ENCODE measurements around the gene MBNL2. TPM values are rescaled to one million over a fixed set of nuclear protein-coding genes. Genes with fewer than 3 reads are reported as not detected.

The MBNL2 gene
- total RNA-seq, 1 experiment from 2014 or later, result 0.85 TPM

DNA sequence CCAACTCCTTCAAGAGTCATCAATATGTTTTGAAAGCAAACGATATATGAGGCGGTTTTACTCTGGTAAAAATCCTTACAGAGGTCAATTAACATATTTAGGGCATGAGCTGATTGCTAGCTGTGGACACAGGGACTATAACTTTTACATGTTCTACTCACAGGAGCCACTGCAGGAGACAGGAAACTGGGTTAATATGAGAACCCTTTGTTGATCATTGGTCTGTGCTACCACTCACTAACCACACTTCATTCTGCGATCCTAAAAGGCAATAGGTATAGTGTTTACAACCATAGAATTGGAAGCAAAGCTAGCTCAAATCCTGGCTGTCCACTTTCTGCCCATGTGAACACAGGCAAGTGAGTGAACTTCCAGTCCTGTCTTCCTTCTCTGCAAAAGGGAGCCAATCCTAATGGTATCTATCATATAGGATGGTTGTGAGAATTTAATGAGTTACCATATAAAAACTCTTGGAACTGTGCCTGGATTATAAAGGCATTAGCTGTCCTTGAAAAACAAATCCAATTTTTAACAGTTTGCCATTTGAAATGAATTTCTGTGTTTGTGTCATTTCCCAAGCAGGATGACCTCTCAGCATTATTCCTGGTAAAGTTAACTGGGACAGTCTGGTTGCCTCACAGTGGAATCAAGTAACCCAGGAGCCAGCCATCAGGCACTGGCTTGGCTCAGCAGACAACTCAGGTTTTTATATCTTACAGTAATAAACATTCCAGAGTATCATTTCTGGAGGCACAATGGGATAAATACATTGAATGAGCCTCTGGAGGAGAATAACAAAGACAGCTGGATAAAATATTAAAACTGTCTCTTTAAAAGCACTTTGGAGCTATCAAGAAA, 182.0 kb downstream of the MBNL2 start (continued):
- TF ChIP-seq, protein P1, sequence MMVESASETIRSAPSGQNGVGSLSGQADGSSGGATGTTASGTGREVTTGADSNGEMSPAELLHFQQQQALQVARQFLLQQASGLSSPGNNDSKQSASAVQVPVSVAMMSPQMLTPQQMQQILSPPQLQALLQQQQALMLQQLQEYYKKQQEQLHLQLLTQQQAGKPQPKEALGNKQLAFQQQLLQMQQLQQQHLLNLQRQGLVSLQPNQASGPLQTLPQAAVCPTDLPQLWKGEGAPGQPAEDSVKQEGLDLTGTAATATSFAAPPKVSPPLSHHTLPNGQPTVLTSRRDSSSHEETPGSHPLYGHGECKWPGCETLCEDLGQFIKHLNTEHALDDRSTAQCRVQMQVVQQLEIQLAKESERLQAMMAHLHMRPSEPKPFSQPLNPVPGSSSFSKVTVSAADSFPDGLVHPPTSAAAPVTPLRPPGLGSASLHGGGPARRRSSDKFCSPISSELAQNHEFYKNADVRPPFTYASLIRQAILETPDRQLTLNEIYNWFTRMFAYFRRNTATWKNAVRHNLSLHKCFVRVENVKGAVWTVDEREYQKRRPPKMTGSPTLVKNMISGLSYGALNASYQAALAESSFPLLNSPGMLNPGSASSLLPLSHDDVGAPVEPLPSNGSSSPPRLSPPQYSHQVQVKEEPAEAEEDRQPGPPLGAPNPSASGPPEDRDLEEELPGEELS (CRISPR knock-in tag; IDR thresholded peaks at IDR 0.05), result no peak
- TF ChIP-seq, protein P2, sequence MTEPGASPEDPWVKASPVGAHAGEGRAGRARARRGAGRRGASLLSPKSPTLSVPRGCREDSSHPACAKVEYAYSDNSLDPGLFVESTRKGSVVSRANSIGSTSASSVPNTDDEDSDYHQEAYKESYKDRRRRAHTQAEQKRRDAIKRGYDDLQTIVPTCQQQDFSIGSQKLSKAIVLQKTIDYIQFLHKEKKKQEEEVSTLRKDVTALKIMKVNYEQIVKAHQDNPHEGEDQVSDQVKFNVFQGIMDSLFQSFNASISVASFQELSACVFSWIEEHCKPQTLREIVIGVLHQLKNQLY (CRISPR knock-in tag; IDR thresholded peaks at IDR 0.05), result no peak
- TF ChIP-seq JAZF1 (CRISPR knock-in tag; IDR thresholded peaks at IDR 0.05) (no peak), NR3C1 (CRISPR knock-in tag; conservative IDR thresholded peaks at IDR 0.05; ENCODE audit: low read depth) (no peak), ZNF423 (CRISPR knock-in tag; IDR thresholded peaks at IDR 0.05) (no peak), CREB1 (CRISPR knock-in tag; IDR thresholded peaks at IDR 0.05) (no peak)
- TF ChIP-seq, protein P3, sequence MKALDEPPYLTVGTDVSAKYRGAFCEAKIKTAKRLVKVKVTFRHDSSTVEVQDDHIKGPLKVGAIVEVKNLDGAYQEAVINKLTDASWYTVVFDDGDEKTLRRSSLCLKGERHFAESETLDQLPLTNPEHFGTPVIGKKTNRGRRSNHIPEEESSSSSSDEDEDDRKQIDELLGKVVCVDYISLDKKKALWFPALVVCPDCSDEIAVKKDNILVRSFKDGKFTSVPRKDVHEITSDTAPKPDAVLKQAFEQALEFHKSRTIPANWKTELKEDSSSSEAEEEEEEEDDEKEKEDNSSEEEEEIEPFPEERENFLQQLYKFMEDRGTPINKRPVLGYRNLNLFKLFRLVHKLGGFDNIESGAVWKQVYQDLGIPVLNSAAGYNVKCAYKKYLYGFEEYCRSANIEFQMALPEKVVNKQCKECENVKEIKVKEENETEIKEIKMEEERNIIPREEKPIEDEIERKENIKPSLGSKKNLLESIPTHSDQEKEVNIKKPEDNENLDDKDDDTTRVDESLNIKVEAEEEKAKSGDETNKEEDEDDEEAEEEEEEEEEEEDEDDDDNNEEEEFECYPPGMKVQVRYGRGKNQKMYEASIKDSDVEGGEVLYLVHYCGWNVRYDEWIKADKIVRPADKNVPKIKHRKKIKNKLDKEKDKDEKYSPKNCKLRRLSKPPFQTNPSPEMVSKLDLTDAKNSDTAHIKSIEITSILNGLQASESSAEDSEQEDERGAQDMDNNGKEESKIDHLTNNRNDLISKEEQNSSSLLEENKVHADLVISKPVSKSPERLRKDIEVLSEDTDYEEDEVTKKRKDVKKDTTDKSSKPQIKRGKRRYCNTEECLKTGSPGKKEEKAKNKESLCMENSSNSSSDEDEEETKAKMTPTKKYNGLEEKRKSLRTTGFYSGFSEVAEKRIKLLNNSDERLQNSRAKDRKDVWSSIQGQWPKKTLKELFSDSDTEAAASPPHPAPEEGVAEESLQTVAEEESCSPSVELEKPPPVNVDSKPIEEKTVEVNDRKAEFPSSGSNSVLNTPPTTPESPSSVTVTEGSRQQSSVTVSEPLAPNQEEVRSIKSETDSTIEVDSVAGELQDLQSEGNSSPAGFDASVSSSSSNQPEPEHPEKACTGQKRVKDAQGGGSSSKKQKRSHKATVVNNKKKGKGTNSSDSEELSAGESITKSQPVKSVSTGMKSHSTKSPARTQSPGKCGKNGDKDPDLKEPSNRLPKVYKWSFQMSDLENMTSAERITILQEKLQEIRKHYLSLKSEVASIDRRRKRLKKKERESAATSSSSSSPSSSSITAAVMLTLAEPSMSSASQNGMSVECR (CRISPR knock-in tag; IDR thresholded peaks at IDR 0.05; ENCODE audit: borderline replicate concordance), result no peak
- TF ChIP-seq, protein P4, sequence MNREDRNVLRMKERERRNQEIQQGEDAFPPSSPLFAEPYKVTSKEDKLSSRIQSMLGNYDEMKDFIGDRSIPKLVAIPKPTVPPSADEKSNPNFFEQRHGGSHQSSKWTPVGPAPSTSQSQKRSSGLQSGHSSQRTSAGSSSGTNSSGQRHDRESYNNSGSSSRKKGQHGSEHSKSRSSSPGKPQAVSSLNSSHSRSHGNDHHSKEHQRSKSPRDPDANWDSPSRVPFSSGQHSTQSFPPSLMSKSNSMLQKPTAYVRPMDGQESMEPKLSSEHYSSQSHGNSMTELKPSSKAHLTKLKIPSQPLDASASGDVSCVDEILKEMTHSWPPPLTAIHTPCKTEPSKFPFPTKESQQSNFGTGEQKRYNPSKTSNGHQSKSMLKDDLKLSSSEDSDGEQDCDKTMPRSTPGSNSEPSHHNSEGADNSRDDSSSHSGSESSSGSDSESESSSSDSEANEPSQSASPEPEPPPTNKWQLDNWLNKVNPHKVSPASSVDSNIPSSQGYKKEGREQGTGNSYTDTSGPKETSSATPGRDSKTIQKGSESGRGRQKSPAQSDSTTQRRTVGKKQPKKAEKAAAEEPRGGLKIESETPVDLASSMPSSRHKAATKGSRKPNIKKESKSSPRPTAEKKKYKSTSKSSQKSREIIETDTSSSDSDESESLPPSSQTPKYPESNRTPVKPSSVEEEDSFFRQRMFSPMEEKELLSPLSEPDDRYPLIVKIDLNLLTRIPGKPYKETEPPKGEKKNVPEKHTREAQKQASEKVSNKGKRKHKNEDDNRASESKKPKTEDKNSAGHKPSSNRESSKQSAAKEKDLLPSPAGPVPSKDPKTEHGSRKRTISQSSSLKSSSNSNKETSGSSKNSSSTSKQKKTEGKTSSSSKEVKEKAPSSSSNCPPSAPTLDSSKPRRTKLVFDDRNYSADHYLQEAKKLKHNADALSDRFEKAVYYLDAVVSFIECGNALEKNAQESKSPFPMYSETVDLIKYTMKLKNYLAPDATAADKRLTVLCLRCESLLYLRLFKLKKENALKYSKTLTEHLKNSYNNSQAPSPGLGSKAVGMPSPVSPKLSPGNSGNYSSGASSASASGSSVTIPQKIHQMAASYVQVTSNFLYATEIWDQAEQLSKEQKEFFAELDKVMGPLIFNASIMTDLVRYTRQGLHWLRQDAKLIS (CRISPR knock-in tag; IDR thresholded peaks at IDR 0.05; ENCODE audit: borderline replicate concordance), result no peak

DNA sequence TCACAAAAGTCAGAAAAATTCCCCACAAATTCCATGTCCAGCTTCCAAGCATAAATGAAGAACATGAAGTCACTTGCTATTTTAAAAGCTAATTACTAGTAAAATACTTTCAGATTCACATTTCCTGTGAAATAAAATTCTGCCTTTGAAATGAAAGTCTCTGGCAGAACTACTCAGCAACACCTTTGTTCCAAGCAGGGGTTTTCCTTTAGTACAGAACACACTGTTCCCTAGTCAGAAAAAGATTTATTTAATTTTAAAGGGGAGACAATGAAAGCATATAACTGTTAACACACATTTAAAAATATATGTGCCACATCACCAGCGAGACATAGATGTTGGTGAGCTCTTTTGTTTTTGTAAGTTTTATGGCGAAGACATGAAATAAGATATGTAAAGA, 185.4 kb downstream of the MBNL2 start:
- H3K36me3 Mint-ChIP-seq, result no peaks in the 10 kb centered on the region
- H3K4me1 Mint-ChIP-seq, result no peaks in the 10 kb centered on the region
- 0 out of 2 replicates have a peak, but pooled peaks cover 4% of the 10 kb centered on the region for H3K9me3 Mint-ChIP-seq
- ChIA-PET CTCF (interaction anchor here (0.6 kb wide), 1 partner anchor 167 kb away, joined by 3 read pairs; no protein-coding TSS in a partner anchor), POLR2A (no interaction called here)
- H3K27me3 Mint-ChIP-seq (ENCODE audit: low read depth), result no peaks in the 10 kb centered on the region; the same call in 1 of the 2 replicates
- no peak overlapping the region for H3K27ac Mint-ChIP-seq
- ATAC-seq, result no peak
- no peak overlapping the region for H3K4me3 Mint-ChIP-seq
- no peak for DNase-seq (ENCODE audit: low spot score)
- TF ChIP-seq, protein P5, sequence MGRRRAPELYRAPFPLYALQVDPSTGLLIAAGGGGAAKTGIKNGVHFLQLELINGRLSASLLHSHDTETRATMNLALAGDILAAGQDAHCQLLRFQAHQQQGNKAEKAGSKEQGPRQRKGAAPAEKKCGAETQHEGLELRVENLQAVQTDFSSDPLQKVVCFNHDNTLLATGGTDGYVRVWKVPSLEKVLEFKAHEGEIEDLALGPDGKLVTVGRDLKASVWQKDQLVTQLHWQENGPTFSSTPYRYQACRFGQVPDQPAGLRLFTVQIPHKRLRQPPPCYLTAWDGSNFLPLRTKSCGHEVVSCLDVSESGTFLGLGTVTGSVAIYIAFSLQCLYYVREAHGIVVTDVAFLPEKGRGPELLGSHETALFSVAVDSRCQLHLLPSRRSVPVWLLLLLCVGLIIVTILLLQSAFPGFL (CRISPR knock-in tag; IDR thresholded peaks at IDR 0.05; ENCODE audit: borderline replicate concordance), result no peak
- TF ChIP-seq, protein P6, sequence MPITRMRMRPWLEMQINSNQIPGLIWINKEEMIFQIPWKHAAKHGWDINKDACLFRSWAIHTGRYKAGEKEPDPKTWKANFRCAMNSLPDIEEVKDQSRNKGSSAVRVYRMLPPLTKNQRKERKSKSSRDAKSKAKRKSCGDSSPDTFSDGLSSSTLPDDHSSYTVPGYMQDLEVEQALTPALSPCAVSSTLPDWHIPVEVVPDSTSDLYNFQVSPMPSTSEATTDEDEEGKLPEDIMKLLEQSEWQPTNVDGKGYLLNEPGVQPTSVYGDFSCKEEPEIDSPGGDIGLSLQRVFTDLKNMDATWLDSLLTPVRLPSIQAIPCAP (CRISPR knock-in tag; IDR thresholded peaks at IDR 0.05), result no peak
- TF ChIP-seq ZNF396 (CRISPR knock-in tag; IDR thresholded peaks at IDR 0.05; ENCODE audit: borderline replicate concordance) (no peak), ZNF138 (CRISPR knock-in tag; conservative IDR thresholded peaks at IDR 0.05) (no peak)
- TF ChIP-seq, protein P7, sequence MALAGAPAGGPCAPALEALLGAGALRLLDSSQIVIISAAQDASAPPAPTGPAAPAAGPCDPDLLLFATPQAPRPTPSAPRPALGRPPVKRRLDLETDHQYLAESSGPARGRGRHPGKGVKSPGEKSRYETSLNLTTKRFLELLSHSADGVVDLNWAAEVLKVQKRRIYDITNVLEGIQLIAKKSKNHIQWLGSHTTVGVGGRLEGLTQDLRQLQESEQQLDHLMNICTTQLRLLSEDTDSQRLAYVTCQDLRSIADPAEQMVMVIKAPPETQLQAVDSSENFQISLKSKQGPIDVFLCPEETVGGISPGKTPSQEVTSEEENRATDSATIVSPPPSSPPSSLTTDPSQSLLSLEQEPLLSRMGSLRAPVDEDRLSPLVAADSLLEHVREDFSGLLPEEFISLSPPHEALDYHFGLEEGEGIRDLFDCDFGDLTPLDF (CRISPR knock-in tag; IDR thresholded peaks at IDR 0.05), result no peak
- TF ChIP-seq, protein P8, sequence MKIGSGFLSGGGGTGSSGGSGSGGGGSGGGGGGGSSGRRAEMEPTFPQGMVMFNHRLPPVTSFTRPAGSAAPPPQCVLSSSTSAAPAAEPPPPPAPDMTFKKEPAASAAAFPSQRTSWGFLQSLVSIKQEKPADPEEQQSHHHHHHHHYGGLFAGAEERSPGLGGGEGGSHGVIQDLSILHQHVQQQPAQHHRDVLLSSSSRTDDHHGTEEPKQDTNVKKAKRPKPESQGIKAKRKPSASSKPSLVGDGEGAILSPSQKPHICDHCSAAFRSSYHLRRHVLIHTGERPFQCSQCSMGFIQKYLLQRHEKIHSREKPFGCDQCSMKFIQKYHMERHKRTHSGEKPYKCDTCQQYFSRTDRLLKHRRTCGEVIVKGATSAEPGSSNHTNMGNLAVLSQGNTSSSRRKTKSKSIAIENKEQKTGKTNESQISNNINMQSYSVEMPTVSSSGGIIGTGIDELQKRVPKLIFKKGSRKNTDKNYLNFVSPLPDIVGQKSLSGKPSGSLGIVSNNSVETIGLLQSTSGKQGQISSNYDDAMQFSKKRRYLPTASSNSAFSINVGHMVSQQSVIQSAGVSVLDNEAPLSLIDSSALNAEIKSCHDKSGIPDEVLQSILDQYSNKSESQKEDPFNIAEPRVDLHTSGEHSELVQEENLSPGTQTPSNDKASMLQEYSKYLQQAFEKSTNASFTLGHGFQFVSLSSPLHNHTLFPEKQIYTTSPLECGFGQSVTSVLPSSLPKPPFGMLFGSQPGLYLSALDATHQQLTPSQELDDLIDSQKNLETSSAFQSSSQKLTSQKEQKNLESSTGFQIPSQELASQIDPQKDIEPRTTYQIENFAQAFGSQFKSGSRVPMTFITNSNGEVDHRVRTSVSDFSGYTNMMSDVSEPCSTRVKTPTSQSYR (CRISPR knock-in tag; IDR thresholded peaks at IDR 0.05), result no peak
- TF ChIP-seq, protein P9, sequence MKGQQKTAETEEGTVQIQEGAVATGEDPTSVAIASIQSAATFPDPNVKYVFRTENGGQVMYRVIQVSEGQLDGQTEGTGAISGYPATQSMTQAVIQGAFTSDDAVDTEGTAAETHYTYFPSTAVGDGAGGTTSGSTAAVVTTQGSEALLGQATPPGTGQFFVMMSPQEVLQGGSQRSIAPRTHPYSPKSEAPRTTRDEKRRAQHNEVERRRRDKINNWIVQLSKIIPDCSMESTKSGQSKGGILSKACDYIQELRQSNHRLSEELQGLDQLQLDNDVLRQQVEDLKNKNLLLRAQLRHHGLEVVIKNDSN (CRISPR knock-in tag; IDR thresholded peaks at IDR 0.05), result no peak
